HUES6 (cell line): ENCODE data around the gene ZBTB11.
A peak's percentile ranks its signal among the peaks of the same experiment; 100 is the strongest.
"Not testable (repeated sequence)": the region's sequence is repeated elsewhere in the genome, so short reads cannot be mapped to it uniquely, and the experiment has no call there.

ENCODE experiments used
- H3K27ac ChIP-seq: 2 replicates; pipeline ENCODE4 v1.7.0; 2013; ENCODE audit warnings: low read depth, mild to moderate bottlenecking, low read length, inconsistent platforms
- H3K27me3 ChIP-seq: 2 replicates; pipeline ENCODE4 v1.6.1; 2013; ENCODE audit warnings: low read length; ENCODE audit not compliant: control insufficient read depth, insufficient read depth
- H3K36me3 ChIP-seq: 2 replicates; pipeline ENCODE4 v1.6.1; 2013; ENCODE audit warnings: low read length; ENCODE audit not compliant: control insufficient read depth, insufficient read depth
- H3K4me1 ChIP-seq: 2 replicates; pipeline ENCODE4 v1.6.1; 2013; ENCODE audit warnings: low read length; ENCODE audit not compliant: control insufficient read depth, insufficient read depth
- H3K4me3 ChIP-seq: 2 replicates; pipeline ENCODE4 v1.5.1; 2013; ENCODE audit warnings: low read depth, low read length
- H3K9ac ChIP-seq: one replicate; pipeline ENCODE4 v1.6.1; 2013; ENCODE audit warnings: mild to moderate bottlenecking, low read length
- H3K9me3 ChIP-seq: 2 replicates; pipeline ENCODE4 v1.6.1; 2013; ENCODE audit warnings: low read depth, low read length; ENCODE audit not compliant: control insufficient read depth, insufficient read depth

ZBTB11 gene

DNA sequence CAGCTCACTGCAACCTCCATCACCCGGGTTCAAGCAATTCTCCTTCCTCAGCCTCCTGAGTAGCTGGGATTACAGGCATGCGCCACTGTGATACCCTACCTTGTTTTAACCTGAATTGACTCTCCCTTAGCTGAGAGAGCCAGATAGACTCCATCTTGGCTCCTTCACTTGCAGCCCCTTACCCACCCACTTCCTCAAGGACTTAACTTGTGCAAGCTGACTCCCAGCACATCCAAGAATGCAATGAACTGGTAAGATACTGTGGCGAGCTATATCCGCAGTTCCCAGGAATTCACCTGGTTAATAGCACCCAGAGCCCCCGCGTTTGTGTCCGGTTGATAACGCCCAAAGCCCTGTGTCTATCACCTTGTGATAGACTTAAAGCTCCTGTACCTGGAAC, 45.0 kb downstream of the ZBTB11 start:
- H3K4me3 ChIP-seq, H3K36me3 ChIP-seq, H3K9me3 ChIP-seq, H3K27me3 ChIP-seq, H3K9ac ChIP-seq, H3K27ac ChIP-seq, H3K4me1 ChIP-seq: not testable (repeated sequence)

DNA sequence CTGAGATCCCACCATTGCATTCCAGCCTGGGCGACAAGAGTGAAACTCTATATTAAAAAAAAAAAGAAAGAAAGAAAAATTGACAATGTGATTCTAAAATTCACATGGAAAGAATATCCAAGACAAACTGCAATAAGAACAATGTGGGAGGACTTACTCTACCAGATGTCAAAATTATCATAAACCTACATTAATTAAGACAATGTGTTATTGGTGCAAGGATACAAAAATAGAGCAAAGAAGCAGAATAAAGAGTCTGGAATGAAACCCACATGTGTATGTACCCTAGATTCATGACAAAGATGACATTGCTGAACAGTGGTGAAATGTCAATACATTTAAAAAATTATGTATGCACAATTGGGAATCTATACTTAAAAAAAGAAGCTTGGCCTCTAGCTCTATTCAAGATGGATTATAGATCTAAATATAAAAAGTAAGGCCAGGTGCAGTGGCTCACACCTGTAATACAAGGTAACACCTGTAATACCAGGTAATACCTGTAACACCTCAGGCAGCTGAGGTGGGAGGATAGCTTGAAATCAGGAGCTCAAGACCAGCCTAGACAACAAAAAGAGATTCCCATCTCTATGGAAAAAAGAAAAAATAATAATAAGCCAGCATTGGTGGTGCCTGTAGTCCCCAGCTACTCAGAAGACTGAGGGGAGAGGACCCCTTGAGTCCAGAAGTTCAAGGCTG, 45.7 kb downstream of the ZBTB11 start:
- no peak overlapping the region for H3K9ac ChIP-seq
- no peaks in the 10 kb centered on the region for H3K9me3 ChIP-seq
- H3K4me3 ChIP-seq = no peak overlapping the region
- no peaks in the 10 kb centered on the region for H3K36me3 ChIP-seq
- peaks cover 11% of the 10 kb centered on the region for H3K4me1 ChIP-seq
- H3K27me3 ChIP-seq = no peaks in the 10 kb centered on the region
- H3K27ac ChIP-seq = no peak overlapping the region

DNA sequence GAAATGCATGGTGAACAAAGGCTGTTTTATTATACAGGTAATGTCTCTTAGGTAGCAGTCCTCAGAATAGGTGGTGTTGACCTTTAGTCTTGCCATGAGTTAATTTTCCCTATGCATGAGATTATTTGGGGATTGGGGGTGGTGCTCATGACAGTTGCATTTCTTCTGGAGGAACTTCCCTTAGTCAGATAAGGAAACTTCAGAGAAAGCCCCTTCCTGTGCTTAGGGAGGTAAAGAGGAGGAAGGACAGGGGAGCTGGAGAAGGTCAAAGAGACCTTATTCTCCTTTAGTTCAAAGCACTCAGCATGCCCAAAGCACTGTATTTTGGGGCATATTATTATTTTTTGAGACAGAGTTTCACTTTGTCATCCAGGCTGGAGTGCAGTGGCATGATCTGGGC, 47.7 kb downstream of the ZBTB11 start:
- Histone ChIP-seq H3K9me3 (peaks cover 5% of the 10 kb centered on the region; the same call in 1 of the 2 replicates), H3K4me1 (peaks cover 5% of the 10 kb centered on the region; the same call in 1 of the 2 replicates), H3K36me3 (no peaks in the 10 kb centered on the region; the same call in 1 of the 2 replicates), H3K27me3 (no peaks in the 10 kb centered on the region), H3K27ac (no peak overlapping the region), H3K9ac (no peak overlapping the region), H3K4me3 (no peak overlapping the region)

DNA sequence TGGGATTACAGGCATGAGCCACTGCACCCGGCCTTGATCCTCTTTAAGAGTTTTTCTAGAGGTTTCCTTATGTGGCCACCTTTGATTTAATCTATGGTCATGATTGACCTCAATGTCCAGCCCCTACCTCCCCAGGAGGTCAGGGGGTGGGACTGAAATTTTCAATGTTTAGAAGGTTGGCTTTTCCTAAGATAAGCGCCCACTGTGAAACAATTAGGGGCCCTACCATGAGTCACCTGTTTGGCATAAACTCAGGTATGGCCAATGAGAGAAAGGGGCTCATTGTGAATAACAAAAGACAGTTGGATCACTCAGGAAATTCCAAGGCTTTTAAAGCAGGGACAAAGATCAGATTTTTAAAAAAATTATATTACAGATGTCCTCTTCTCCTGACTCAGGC, 51.1 kb downstream of the ZBTB11 start:
- no peak overlapping the region for H3K4me3 ChIP-seq

DNA sequence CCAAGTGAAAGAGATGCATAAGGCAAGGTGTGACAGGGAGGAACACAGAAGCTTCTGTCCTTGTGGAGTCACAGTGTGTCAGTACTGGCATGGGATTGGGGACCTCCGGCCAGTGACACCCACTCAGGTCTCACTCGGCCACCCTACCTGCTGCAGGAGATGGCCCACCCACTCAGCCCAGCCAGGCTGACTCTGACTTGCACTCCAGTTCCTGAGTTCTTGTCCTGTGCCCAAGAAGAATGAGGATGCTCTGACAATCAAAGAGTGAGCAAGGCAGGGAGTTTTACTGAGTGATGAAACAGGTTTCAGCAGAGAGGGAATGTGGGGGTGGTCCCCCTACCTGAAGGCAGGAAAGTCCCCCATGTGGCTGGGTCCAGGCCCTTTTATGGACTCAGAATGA, 52.1 kb downstream of the ZBTB11 start:
- H3K4me1 ChIP-seq = peaks cover 5% of the 10 kb centered on the region; the same call in 1 of the 2 replicates
- H3K9ac ChIP-seq = no peak overlapping the region
- no peaks in the 10 kb centered on the region for H3K27me3 ChIP-seq
- H3K36me3 ChIP-seq = no peaks in the 10 kb centered on the region; the same call in 1 of the 2 replicates
- no peak overlapping the region for H3K4me3 ChIP-seq
- peaks cover 9% of the 10 kb centered on the region; the same call in 1 of the 2 replicates for H3K9me3 ChIP-seq
- no peak overlapping the region for H3K27ac ChIP-seq

More for the DNA sequence above, 51.1 kb downstream of the ZBTB11 start:
- Histone ChIP-seq H3K9ac (no peak overlapping the region), H3K27ac (peak overlapping the region; percentile 60; the same call in 1 of the 2 replicates), H3K27me3 (no peaks in the 10 kb centered on the region), H3K9me3 (peaks cover 9% of the 10 kb centered on the region; the same call in 1 of the 2 replicates), H3K36me3 (no peaks in the 10 kb centered on the region; the same call in 1 of the 2 replicates), H3K4me1 (peaks cover 5% of the 10 kb centered on the region; the same call in 1 of the 2 replicates)

DNA sequence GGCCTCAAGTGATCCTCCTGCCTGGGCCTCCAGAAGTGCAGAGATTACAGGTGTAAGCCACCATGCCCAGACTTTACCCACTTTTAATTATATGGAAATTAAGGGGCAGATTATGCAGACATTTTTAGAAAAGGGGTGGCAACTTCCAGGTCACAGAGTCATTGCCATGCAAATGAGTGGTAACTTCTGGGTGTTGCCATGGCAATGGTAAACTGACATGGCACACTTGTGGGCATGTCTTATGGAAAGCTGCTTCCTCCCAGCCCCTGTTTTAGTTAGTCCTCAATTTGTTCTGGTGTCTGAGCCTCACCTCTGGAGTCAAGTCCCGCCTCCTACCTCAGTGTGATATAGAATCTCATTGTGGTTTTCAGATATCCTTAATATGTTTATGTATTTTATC, 53.3 kb downstream of the ZBTB11 start:
- Histone ChIP-seq H3K9me3 (peaks cover 9% of the 10 kb centered on the region; the same call in 1 of the 2 replicates), H3K27ac (no peak overlapping the region), H3K27me3 (no peaks in the 10 kb centered on the region), H3K9ac (no peak overlapping the region), H3K4me1 (peaks cover 5% of the 10 kb centered on the region; the same call in 1 of the 2 replicates), H3K36me3 (no peaks in the 10 kb centered on the region; the same call in 1 of the 2 replicates), H3K4me3 (no peak overlapping the region)

DNA sequence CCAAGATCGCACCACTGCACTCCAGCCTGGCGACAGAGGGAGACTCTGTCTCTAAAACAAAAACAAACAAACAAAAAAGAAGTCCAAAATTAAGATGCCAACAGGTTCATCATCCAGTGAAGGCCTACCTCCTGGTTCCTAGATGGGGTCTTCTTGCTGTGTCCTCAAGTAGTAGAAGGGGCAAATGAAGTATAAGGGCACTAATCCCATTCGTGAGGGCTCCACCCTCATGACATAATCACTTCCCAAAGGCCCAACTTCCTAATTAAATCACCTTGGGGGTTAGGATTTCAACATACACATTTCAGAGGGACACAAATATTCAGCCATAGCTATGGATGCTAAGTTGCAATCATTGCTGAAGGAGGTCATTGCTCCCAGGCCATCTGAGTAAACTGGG, 57.2 kb downstream of the ZBTB11 start:
- Histone ChIP-seq H3K36me3 (no peaks in the 10 kb centered on the region; the same call in 1 of the 2 replicates), H3K9ac (no peak overlapping the region), H3K27ac (no peak overlapping the region), H3K4me1 (no peaks in the 10 kb centered on the region), H3K4me3 (no peak overlapping the region), H3K27me3 (no peaks in the 10 kb centered on the region), H3K9me3 (peaks cover 5% of the 10 kb centered on the region; the same call in 1 of the 2 replicates)

DNA sequence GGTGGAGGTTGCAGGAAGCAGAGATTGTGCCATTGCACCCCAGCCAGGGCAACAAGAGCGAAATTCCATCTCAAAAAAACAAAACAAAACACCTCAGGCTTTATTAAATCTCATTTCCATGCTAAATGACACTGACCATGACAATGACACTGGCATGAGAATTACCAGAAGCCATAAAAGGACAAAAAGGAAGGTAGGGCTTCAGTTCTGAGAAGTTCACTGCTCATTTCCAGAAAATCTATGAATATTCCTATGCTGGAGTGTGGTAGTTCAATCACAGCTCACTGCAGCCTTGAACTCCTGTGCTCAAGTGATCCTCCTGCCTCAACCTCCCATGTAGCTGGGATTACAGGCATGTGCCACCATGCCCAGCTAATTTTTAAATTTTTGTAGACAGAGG, 58.2 kb downstream of the ZBTB11 start:
- no peaks in the 10 kb centered on the region for H3K27me3 ChIP-seq
- 0 out of 2 replicates have a peak, but pooled peaks cover under 1% of the 10 kb centered on the region for H3K9me3 ChIP-seq
- H3K27ac ChIP-seq = no peak overlapping the region
- H3K4me1 ChIP-seq = no peaks in the 10 kb centered on the region
- H3K36me3 ChIP-seq = no peaks in the 10 kb centered on the region
- H3K4me3 ChIP-seq = no peak overlapping the region
- no peak overlapping the region for H3K9ac ChIP-seq

DNA sequence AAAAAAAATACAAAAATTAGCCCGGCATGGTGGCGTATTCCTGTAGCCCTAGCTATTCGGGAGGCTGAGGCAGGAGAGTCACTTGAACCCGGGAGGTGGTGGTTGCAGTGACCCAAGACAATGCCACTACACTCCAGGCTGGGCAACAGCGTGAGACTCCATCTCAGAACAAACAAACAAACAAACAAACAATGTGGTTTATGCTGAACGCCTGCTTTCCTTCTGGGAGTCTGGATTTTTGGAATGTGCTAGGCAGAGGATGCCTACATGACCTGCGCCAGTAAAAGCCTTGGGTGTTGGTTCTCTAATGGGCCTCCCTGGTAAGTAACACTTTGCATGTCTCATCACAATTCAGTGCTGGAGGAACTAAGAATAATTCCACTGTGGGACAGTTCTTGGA, 59.5 kb downstream of the ZBTB11 start:
- H3K4me1 ChIP-seq = no peaks in the 10 kb centered on the region
- no peaks in the 10 kb centered on the region for H3K27me3 ChIP-seq
- no peaks in the 10 kb centered on the region for H3K36me3 ChIP-seq
- no peaks in the 10 kb centered on the region for H3K9me3 ChIP-seq
- H3K27ac ChIP-seq = no peak overlapping the region
- H3K4me3 ChIP-seq = no peak overlapping the region
- no peak overlapping the region for H3K9ac ChIP-seq

DNA sequence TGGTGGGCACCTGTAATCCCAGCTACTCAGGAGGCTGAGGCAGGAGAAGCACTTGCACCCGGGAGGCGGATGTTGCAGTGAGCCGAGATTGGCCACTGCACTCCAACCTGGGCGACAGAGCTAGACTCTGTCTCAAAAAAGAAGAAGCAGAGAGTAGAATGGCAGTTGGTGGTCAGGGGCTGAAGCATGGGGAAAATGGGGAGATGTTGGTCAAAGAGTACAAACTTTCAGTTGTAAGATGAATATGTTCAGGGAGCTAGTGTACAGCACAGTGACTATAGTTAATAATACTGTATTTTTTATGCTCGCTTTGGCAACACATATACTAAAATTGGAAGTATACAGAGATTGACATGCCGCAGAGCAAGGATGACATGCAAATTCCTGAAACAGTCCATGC, 61.4 kb downstream of the ZBTB11 start:
- no peaks in the 10 kb centered on the region for H3K9me3 ChIP-seq
- H3K4me3 ChIP-seq = no peak overlapping the region
- no peak overlapping the region for H3K9ac ChIP-seq
- no peaks in the 10 kb centered on the region for H3K36me3 ChIP-seq
- H3K27ac ChIP-seq = no peak overlapping the region
- H3K27me3 ChIP-seq = no peaks in the 10 kb centered on the region
- H3K4me1 ChIP-seq = no peaks in the 10 kb centered on the region

DNA sequence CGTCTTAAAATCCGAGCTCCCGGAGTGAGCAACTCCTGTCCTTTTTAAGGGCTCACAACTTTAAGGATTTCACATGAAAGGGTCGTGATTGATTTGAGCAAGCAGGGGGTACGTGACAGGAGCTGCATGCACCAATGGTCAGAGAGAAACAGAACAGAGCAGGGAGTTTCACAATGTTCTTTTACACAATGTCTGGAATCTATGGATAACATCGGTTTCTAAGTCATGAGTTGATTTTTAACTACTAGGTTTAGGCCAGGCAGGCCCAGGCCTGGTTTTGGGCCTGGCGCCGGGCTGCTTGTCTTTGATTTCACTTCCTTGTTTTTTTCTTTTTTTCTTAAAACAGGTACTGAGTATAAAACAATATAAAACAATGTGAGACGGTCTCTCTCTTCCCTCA, 63.9 kb downstream of the ZBTB11 start:
- H3K27ac ChIP-seq = not testable (repeated sequence)

More for the DNA sequence above, 63.9 kb downstream of the ZBTB11 start:
- not testable (repeated sequence) for H3K4me3 ChIP-seq, H3K36me3 ChIP-seq, H3K4me1 ChIP-seq, H3K9ac ChIP-seq, H3K27me3 ChIP-seq, H3K9me3 ChIP-seq
